Right lobe of liver (tissue), 4 donors: ENCODE measurements around the gene ACAN.

Experiments
- CTCF ChIP-seq, 4 donors: fragments of 200-600 bp in 3 of 4; fragments of 450-650 bp in 1 of 4; IDR thresholded peaks; one replicate each; pipeline versions ENCODE4 v1.5.1 to v1.8.0; 2016 to 2022; ENCODE audit warnings: antibody characterized with exemption in 4 of 4, mild to moderate bottlenecking in 2 of 4
- POLR2A ChIP-seq: fragments of 450-650 bp; IDR thresholded peaks from one replicate; pipeline ENCODE4 v1.6.1; 2017; ENCODE audit warnings: antibody characterized with exemption, mild to moderate bottlenecking
- donor health status: DM: no; HTN: no; CAD: no.
- donor health status: DM: no; HTN: no; CAD: no.
- donor health status: DM: no; HTN: yes; CAD: no.

GRCh38 chr15:88775776-88776175 is 27.5 kb upstream of the ACAN start:
- TF ChIP-seq POLR2A (no peak), CTCF (IDR thresholded peaks at IDR 0.05) (no peak)
